Neuron (in vitro differentiated cells): ENCODE data around the gene PARS2.
A peak's percentile ranks its signal among the peaks of the same experiment; 100 is the strongest.
"Not testable (repeated sequence)": the region's sequence is repeated elsewhere in the genome, so short reads cannot be mapped to it uniquely, and the experiment has no call there.

ENCODE experiments used
- H2AFZ ChIP-seq: one replicate; pipeline ENCODE4 v1.6.1; 2013; ENCODE audit warnings: low read depth, mild to moderate bottlenecking, inconsistent platforms, low read length, moderate library complexity
- H3K27me3 ChIP-seq: one replicate; pipeline ENCODE4 v1.6.1; 2013; ENCODE audit warnings: low read length; ENCODE audit not compliant: insufficient read depth
- H3K36me3 ChIP-seq: one replicate; pipeline ENCODE4 v1.6.1; 2013; ENCODE audit warnings: low read length; ENCODE audit not compliant: insufficient read depth
- H3K4me1 ChIP-seq: one replicate; pipeline ENCODE4 v1.6.1; 2013; ENCODE audit warnings: low read length; ENCODE audit not compliant: insufficient read depth
- H3K4me3 ChIP-seq: 2 replicates; pipeline ENCODE4 v1.5.1; 2013; ENCODE audit warnings: mild to moderate bottlenecking, low read length, moderate library complexity
- H3K9me3 ChIP-seq: one replicate; pipeline ENCODE4 v1.6.1; 2013; ENCODE audit warnings: low read length

The PARS2 gene

DNA sequence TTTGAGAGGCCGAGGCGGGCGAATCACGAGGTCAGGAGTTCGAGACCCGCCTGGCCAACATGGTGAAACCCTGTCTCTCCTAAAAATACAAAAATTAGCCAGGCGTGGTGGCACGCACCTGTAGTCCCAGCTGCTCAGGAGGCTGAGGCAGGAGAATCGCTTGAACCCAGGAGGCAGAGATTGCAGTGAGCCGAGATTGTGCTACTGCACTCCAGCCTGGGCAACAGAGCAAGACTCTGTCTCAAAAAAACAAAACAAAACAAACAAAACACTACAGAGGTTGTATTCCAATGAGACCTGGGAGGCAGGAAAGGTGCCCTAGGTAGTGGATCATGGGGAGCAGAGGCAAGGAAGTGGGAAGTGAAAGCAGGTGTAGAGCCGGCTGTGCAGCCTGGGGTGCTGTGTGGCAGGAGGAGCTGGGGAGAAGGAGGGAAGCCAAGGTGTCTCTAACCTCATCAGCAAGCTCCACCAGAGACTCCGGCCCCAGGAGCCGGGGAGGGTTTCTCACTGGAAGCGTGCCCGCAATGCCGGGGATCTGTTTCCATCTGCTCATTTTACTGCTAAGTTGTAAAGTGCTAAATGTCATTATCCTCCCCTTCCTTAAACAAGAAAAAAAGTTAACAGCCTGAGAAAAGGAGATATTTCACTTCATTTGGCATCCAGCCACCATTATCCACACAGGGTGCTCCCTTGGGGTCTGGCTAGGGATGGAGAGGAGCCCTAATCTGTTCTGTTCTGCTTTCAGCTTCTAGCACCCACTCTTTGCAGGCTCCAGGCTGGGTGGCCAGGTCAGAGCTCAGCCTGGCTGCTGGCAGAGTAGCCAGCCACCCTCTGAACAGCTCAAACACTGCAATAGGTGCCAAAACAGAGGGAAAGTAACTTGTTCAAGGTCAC lies 11.8 kb upstream of the PARS2 start:
- not testable (repeated sequence) for H3K36me3 ChIP-seq, H3K4me3 ChIP-seq, H3K27me3 ChIP-seq, H3K9me3 ChIP-seq, H2AFZ ChIP-seq, H3K4me1 ChIP-seq

DNA sequence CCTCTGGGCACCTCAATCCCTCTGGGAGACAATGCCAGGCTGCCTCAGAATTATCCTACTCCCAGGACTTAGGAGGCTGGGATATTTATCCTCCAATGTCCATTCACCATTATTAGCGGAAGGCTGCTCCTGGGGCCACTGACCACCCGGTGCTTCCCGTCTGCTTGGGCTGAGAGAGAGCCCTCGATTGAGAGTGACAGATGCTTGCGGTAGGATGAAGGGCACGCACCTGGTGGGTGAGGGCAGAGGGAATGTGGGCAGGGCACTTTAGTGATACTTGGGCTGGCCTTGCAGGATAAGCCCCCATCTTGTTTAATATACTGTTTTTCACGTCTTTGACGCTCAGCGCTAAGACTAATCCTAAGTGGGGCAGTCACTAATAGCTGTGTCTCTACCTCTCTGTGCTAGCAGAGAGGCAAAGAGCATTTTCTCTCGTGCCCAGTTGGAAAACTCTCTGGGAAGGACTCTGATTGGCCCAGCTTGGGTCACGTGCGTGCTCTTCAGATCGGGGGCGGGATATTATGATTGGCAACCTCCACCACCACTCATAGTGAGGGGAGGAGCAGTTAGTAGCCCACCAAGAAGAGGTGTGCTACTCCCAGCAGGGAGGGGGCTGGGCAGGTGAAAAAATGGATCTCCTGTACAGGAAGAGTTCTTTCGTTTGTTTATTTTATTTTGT lies 10.6 kb upstream of the PARS2 start:
- H2AFZ ChIP-seq = no peak overlapping the region
- no peaks in the 10 kb centered on the region for H3K4me1 ChIP-seq
- no peaks in the 10 kb centered on the region for H3K9me3 ChIP-seq

DNA sequence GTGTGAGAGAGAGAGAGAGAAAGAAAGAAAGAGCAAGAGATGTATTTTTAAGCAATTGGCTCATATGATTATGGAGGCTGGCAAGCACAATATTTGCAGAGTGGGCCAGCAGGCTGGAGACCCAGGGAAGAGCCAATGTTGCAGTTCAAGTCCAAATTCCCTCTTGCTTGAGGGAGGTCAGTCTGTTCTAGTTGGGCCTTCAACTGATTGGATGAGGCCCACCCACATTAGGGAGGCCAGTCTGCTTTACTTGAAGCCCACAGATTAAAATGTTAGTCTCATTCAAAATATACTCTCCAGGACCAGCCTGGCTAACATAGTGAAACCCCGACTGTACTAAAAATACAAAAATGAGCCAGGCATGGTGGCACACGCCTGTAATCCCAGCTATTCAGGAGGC lies 8.6 kb upstream of the PARS2 start:
- no peak overlapping the region for H3K4me3 ChIP-seq
- no peaks in the 10 kb centered on the region for H3K4me1 ChIP-seq
- no peaks in the 10 kb centered on the region for H3K36me3 ChIP-seq
- no peak overlapping the region for H2AFZ ChIP-seq
- no peaks in the 10 kb centered on the region for H3K27me3 ChIP-seq
- H3K9me3 ChIP-seq = no peaks in the 10 kb centered on the region

More for the DNA sequence above, 10.6 kb upstream of the PARS2 start:
- peaks cover 3% of the 10 kb centered on the region for H3K27me3 ChIP-seq
- no peaks in the 10 kb centered on the region for H3K36me3 ChIP-seq
- H3K4me3 ChIP-seq = no peak overlapping the region

DNA sequence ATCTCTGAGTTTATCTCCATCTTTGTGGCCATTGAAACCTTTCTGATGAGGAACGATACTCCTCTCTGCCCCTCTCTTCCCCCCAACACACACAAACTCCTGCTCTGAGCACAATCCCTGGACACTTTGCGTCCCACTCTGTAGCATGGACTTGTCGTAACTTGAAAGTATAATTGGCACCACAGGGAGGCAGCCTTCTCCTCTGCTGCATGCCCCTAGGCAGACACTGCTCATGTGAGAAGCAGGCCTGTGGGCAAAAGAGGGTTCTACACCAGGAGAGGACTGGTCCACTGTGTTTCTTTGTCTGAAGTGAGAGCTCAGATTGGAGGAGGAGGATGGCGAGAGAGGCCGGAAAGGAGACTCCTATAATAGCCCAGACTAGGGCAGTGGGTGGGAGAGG lies 3.8 kb upstream of the PARS2 start:
- Histone ChIP-seq H3K36me3 (no peaks in the 10 kb centered on the region), H3K4me1 (peaks cover 5% of the 10 kb centered on the region), H3K4me3 (no peak overlapping the region), H3K27me3 (no peaks in the 10 kb centered on the region), H2AFZ (no peak overlapping the region), H3K9me3 (no peaks in the 10 kb centered on the region)

DNA sequence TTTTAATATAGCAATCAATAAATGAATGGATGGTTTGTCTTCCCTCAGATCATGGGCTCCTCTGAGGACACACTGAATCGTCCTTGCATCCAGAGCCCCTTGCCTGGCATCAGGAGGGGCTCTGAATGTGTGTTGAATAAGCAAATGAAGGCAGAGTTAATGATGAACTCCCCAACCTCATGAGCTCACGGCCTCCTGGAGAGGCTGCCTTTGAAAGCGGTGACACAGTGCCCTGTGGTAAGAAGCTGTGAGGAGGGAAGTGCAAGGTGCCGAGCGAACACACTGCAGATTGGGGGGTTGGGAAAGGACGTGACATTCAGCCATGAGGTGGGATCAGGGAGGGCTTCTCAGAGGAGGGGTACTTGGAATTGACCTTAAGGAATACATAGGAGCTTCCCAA lies 3.2 kb upstream of the PARS2 start:
- Histone ChIP-seq H3K4me1 (peaks cover 8% of the 10 kb centered on the region), H2AFZ (no peak overlapping the region), H3K4me3 (no peak overlapping the region), H3K27me3 (no peaks in the 10 kb centered on the region), H3K9me3 (no peaks in the 10 kb centered on the region), H3K36me3 (no peaks in the 10 kb centered on the region)

DNA sequence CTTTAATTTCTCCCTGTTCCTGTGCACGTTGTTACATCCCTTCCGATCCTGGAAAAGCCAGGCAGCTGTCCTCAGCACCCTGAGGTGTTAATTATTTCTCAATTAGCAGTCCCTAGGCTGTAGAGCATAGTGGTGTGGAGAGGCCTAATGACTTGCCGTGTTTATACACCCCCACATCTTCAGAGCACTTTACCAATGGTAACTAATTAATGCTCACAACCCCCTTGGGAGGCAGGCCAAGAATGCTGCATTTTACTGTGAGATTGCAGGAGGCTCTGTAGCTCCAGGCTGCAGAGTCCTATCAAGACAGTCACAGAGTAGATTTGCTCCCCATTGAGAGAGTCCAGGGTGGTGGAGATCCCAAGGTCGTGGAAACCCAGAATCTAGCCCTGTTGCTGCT lies 2.4 kb upstream of the PARS2 start:
- Histone ChIP-seq H3K4me1 (peaks cover 8% of the 10 kb centered on the region), H3K27me3 (no peaks in the 10 kb centered on the region), H3K9me3 (no peaks in the 10 kb centered on the region), H2AFZ (no peak overlapping the region), H3K4me3 (no peak overlapping the region), H3K36me3 (no peaks in the 10 kb centered on the region)

DNA sequence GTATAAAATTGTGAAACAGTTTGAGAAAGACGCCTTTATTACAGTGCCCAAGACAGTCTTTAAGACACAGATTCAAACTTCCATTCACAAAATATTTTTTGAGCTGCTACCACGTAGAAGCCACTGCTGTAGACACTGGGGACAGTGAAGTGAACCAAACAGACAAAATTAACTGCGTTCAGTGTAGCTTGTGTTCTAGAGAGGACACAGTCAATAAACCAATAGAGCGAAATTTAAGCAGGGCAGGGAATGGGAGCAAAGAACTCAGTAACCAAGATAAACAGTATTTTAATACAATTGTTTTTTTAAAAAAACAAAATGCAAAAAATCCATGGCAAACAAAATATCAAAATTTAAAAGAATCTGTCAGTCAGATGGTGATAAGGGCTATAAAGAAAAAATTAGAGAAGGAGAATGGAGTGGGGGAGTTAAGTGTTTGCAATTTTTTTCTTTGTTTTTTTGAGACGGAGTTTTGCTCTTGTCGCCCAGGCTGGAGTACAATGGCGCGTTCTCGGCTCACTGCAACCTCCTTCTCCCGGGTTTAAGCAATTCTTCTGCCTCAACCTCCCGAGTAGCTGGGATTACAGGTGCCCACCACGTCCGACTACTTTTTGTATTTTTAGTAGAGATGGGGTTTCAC lies 719 bp upstream of the PARS2 start:
- no peaks in the 10 kb centered on the region for H3K27me3 ChIP-seq
- H3K4me3 ChIP-seq = peak overlapping the region; percentile 72
- peaks cover 8% of the 10 kb centered on the region for H3K4me1 ChIP-seq
- no peaks in the 10 kb centered on the region for H3K36me3 ChIP-seq
- H2AFZ ChIP-seq = peak overlapping the region; percentile 77
- no peaks in the 10 kb centered on the region for H3K9me3 ChIP-seq

DNA sequence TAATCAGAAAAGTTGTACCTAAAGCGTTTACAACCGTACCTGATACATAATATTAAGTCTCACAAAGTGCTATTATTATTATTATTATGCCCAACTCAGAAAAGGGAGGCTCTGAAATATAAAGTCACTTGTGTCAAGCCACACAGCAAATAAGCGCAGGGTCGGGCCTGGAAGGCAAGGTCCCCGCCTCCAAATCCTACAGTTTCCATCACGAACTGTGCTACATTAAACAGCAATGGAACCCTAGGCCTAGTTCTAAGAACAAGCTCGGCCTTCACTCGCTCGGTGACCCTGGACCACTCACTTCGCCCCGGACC lies 549 bp downstream of the PARS2 start:
- Histone ChIP-seq H2AFZ (peak overlapping the region; percentile 78), H3K4me1 (peaks cover 8% of the 10 kb centered on the region), H3K27me3 (no peaks in the 10 kb centered on the region), H3K4me3 (peak overlapping the region; percentile 98), H3K36me3 (peaks cover 1% of the 10 kb centered on the region), H3K9me3 (no peaks in the 10 kb centered on the region)

DNA sequence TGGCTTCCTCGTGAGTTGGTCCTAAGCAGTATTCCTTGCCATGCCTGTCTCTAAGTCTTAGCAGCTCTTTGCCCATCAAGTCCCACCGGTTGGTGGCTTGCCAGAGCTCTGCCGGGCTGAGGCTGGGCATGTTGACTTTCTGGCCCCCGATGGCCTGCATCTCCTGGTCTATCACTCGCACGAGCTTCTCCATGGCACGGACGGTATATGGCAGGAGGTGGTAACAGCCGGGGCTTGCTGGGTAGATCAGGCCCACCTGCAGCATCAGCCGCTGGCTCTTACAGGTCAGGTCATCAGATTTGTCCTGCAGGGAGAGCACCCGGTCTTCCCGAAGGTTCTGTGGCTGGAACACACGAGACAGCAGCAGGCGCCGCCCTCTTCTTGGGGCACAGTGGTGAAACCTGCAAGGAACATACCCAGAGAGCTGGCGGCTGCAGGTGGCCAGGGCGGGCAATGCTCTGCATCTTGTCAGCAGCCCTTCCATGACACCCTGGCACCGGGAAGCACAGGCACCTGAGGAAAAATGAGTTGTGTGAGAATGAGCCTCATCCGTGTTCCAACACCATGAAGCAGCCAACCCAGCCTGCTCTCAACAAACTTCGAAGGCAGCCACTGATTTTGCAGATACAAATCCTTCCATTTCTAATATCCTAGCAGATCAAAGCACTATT lies 5.5 kb downstream of the PARS2 start:
- peaks cover 28% of the 10 kb centered on the region for H3K36me3 ChIP-seq
- H3K4me3 ChIP-seq = no peak overlapping the region
- H3K4me1 ChIP-seq = peaks cover 8% of the 10 kb centered on the region
- H3K27me3 ChIP-seq = no peaks in the 10 kb centered on the region
- no peak overlapping the region for H2AFZ ChIP-seq
- H3K9me3 ChIP-seq = no peaks in the 10 kb centered on the region

DNA sequence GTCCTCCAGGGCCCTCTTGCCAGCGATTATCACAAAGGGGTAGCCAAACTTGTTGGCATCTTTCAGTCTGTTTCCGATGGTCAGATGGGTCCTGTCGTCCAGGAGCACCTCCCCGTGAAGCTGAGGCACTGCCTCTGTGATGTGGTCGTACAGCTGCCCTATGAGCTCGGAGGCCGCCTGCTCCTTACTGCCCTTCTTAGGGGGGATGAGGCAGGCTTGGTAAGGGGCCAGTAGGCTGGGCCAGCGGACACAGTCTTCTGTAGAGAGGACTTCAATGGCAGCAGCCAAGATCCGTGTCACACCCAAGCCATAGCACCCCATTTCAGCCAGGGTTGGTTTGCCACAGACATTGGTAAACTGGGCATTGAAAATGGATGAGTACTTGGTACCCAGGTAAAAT lies 6.5 kb downstream of the PARS2 start:
- H3K4me3 ChIP-seq = no peak overlapping the region
- no peaks in the 10 kb centered on the region for H3K27me3 ChIP-seq
- peaks cover 28% of the 10 kb centered on the region for H3K36me3 ChIP-seq
- H3K9me3 ChIP-seq = no peaks in the 10 kb centered on the region
- H3K4me1 ChIP-seq = peaks cover under 1% of the 10 kb centered on the region
- no peak overlapping the region for H2AFZ ChIP-seq

DNA sequence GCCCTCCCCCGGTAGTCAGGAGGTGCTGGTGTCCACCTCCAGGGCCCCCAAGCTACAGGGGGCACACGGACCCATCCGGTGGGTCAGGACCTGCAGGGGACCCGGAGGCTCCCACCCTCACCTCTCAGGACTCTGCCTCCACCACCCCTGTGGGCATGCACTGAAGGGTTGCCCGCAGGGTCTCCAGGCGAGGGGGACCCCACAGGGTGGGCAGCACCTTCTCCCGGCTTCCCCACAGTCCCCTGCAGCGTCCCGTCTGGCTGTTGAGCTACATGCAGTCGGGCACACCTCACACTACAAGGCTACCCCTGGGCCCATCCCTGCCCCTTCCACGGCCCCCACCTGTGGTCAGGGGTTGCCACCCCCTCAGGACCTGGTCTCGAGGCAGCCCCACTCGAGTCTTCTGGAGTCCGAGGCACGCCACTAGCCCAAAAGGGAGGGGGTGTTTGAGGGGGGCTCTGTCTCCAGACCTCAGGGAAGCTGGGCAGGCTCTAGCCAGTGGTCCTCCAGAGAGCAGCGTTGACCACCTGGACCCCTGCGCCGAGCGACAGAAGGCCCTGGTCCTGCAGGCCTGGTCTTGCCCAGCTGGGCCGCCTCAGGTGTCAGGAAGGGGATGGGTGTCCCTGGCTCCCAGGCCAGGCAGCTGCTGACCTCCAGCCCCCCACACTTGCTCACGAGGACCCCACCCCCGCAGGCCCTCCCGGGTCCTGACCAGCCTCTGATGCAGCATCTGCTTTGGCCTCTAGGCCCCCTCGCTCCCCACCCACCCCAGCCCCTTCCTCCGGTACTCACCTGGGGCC lies 9.6 kb downstream of the PARS2 start:
- Histone ChIP-seq H2AFZ (no peak overlapping the region), H3K27me3 (no peaks in the 10 kb centered on the region), H3K36me3 (peaks cover 28% of the 10 kb centered on the region), H3K9me3 (no peaks in the 10 kb centered on the region), H3K4me1 (no peaks in the 10 kb centered on the region), H3K4me3 (no peak overlapping the region)

DNA sequence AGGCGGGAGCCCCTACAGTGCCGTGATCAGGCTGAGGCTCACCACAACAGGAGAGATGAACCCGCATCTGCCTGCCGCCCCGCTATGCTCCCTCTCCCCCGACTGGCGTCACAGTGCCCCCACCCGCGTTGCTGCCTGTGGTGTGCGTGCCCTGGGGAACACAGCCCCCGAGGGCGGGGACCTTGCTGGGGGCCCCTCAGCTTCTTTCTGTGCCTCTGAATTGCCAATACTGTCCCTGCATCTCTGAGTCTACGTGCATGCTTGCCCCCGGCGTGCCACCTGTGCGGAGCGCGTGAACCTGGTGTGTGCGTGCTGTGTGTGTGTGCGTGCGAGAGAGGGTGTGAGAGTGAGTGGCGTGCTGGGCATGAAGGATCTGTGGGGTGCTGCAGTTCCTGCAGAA lies 10.3 kb downstream of the PARS2 start:
- no peaks in the 10 kb centered on the region for H3K4me1 ChIP-seq
- H2AFZ ChIP-seq = no peak overlapping the region
- H3K4me3 ChIP-seq = no peak overlapping the region
- H3K27me3 ChIP-seq = no peaks in the 10 kb centered on the region
- peaks cover 28% of the 10 kb centered on the region for H3K36me3 ChIP-seq
- no peaks in the 10 kb centered on the region for H3K9me3 ChIP-seq
